ENCODE data around the gene HILPDA. TPM values are rescaled to one million over a fixed set of nuclear protein-coding genes. Genes with fewer than 3 reads are reported as not detected.
"Not testable (repeated sequence)": the region's sequence is repeated elsewhere in the genome, so short reads cannot be mapped to it uniquely, and the experiment has no call there.

Gene HILPDA

DNA sequence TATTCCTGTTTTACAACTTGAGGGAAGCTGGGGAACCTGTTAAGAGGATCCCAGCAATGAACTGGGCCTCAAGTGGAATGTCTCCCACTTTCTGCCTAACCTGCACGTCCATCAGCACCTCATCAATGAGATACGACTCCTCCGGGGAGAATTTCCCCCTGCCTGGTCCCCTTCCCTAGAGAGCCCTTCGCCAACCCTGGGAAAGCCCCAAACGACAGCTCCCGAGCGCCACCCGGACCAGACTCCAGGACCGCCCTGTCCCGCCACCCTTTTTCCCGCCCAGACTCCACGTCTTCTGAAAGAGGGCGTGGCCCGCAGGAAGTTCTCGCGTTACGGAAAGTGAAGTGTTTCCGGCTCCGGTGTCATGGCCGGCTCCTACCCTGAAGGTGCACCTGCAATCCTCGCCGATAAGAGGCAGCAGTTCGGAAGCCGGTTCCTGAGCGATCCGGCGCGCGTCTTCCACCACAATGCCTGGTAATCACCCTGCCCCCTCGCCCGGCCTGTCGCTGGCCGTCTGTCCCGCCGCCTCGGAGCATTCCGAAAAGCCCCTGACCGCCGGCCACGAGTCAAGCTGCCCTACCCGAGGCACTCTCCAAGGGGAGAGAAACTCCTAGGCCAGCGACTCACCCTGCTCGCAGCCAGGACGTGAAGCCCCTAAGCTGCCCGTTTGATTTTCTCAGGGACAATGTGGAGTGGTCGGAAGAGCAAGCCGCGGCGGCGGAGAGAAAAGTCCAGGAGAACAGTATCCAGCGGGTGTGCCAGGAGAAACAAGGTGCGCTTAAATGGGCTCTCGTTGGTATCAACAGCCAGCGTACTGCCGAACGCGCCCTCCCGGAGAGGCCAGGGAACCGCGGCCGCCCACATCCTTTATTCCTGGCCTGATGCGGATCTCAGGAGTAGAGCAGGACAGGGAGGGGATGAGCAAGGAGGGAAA lies 21.0 kb downstream of the HILPDA start, which contains the start of gene METTL2B:
TSS of gene METTL2B (plus strand) at position 347 of the 934 bp plus-strand sequence. CDS start at position 365, 18 bp downstream.
- not testable (repeated sequence) for H3K9me3 ChIP-seq (replicated peaks; ENCODE audit: low read length); H3K4me1 ChIP-seq (ENCODE audit: control insufficient read depth, insufficient read depth, low read length); H3K27me3 ChIP-seq (ENCODE audit: control insufficient read depth, insufficient read depth, low read length); H3K36me3 ChIP-seq (ENCODE audit: insufficient read depth, low read length)
- Histone ChIP-seq H3K9ac (ENCODE audit: low read depth, low read length) (peak within 1 kb of the TSS; percentile 93), H3K4me2 (ENCODE audit: low read length) (peak within 1 kb of the TSS; percentile 85), H3K4me3 (ENCODE audit: low read length) (peak within 1 kb of the TSS; percentile 89)

DNA sequence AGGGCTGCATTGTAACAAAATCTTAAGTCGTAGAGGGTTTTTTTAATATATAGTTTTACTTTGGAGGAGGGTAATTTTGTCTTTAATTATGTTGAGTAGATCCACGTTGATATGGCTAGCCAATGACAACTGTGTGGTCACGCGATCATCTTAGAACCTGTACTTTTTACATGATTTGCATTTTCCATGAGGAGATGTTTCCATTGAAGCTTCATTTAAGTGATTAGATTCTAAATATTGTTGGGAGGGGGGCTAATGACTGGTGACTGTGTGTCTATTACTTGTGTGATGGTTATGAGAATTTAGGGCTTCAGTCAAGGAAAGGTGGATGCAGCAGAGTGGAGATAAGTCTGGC lies 21.6 kb downstream of the HILPDA start:
- H3K27me3 ChIP-seq (ENCODE audit: control insufficient read depth, insufficient read depth, low read length); H3K9me3 ChIP-seq (replicated peaks; ENCODE audit: low read length); H3K36me3 ChIP-seq (ENCODE audit: insufficient read depth, low read length); H3K4me1 ChIP-seq (ENCODE audit: control insufficient read depth, insufficient read depth, low read length): not testable (repeated sequence)
- peak overlapping the region; percentile 85 for H3K4me2 ChIP-seq (ENCODE audit: low read length)
- peak overlapping the region; percentile 89 for H3K4me3 ChIP-seq (ENCODE audit: low read length)
- peak overlapping the region; percentile 93 for H3K9ac ChIP-seq (ENCODE audit: low read depth, low read length)

- H3K4me3 ChIP-seq (ENCODE audit: low read length); H3K4me1 ChIP-seq (ENCODE audit: control insufficient read depth, insufficient read depth, low read length); H3K27me3 ChIP-seq (ENCODE audit: control insufficient read depth, insufficient read depth, low read length); H3K4me2 ChIP-seq (ENCODE audit: low read length); H3K36me3 ChIP-seq (ENCODE audit: insufficient read depth, low read length); H3K9ac ChIP-seq (ENCODE audit: low read depth, low read length); H3K9me3 ChIP-seq (replicated peaks; ENCODE audit: low read length): not testable (repeated sequence)
Measured at GRCh38 chr7:128479082-128479481, 23.4 kb downstream of the HILPDA start.

GRCh38 chr7:128488134-128488533 lies 32.5 kb downstream of the HILPDA start:
- not testable (repeated sequence) for H3K4me2 ChIP-seq (ENCODE audit: low read length)

DNA sequence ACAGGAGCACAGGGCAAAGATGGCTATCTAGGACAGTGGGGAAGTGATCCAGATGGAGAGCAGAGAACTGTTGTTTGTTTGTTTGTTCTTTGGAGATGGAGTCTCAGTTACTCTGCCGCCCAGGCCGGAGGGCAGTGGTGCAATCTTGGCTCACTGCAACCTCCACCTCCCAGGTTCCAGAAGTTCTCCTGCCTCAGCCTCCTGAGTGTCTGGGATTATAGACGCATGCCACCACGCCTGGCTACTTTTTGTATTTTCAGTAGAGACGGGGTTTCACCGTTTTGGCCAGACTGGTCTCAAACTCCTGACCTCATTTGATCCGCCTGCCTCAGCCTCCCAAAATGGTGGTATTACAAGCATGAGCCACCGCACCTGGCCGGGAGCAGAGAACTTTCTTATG lies 41.7 kb downstream of the HILPDA start:
- no peaks in the 10 kb centered on the region for H3K9me3 ChIP-seq (replicated peaks; ENCODE audit: low read length)
- H3K27me3 ChIP-seq (ENCODE audit: control insufficient read depth, insufficient read depth, low read length) = no peaks in the 10 kb centered on the region
- H3K4me2 ChIP-seq (ENCODE audit: low read length) = no peak overlapping the region
- no peaks in the 10 kb centered on the region for H3K4me1 ChIP-seq (ENCODE audit: control insufficient read depth, insufficient read depth, low read length)
- H3K36me3 ChIP-seq (ENCODE audit: insufficient read depth, low read length) = peaks cover 19% of the 10 kb centered on the region
- H3K4me3 ChIP-seq (ENCODE audit: low read length) = no peak overlapping the region
- H3K9ac ChIP-seq (ENCODE audit: low read depth, low read length) = no peak overlapping the region

More at GRCh38 chr7:128488134-128488533, 32.5 kb downstream of the HILPDA start:
- H3K36me3 ChIP-seq (ENCODE audit: insufficient read depth, low read length); H3K9ac ChIP-seq (ENCODE audit: low read depth, low read length); H3K27me3 ChIP-seq (ENCODE audit: control insufficient read depth, insufficient read depth, low read length); H3K9me3 ChIP-seq (replicated peaks; ENCODE audit: low read length); H3K4me3 ChIP-seq (ENCODE audit: low read length); H3K4me1 ChIP-seq (ENCODE audit: control insufficient read depth, insufficient read depth, low read length): not testable (repeated sequence)

DNA sequence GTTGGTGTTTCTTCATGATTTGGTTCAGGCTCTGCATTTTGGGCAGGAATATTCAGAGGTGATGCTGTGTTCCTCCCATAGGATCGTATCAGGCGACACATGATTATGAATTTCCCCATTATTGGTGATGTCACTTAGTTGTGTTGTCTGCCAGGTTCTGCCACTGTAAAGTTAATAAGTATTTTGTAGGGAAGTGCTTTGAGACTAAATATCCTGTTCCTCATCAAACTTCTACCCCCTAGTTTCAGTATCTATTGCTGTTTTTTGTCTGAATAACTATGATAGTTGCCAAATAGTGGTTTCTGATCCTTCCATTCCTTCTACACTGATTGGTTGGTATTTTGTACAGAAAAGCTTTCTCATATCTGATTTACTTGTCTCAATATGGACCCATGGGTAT lies 49.7 kb downstream of the HILPDA start:
- H3K36me3 ChIP-seq (ENCODE audit: insufficient read depth, low read length); H3K9me3 ChIP-seq (replicated peaks; ENCODE audit: low read length); H3K4me2 ChIP-seq (ENCODE audit: low read length); H3K27me3 ChIP-seq (ENCODE audit: control insufficient read depth, insufficient read depth, low read length); H3K4me1 ChIP-seq (ENCODE audit: control insufficient read depth, insufficient read depth, low read length); H3K4me3 ChIP-seq (ENCODE audit: low read length); H3K9ac ChIP-seq (ENCODE audit: low read depth, low read length): not testable (repeated sequence)

DNA sequence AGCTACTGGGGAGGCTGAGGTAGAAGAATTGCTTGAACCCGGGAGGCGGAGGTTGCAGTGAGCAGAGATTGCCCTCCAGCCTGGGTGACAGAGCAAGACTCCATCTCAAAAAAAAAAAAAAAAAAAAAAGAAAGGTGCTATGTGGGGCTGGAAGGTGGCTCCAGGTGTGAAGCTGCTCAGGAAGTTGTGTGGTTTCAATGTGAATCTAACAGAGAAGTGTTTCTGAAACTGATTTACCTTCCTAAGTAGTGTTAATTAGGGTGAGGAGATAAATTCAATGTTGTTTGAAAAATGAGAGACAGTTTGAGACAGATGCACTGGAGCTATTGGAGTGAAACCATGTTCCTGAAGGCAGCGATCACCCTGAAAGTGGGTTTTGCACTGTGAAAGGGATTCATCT lies 51.1 kb downstream of the HILPDA start:
- not testable (repeated sequence) for H3K36me3 ChIP-seq (ENCODE audit: insufficient read depth, low read length); H3K9ac ChIP-seq (ENCODE audit: low read depth, low read length); H3K4me2 ChIP-seq (ENCODE audit: low read length); H3K9me3 ChIP-seq (replicated peaks; ENCODE audit: low read length); H3K27me3 ChIP-seq (ENCODE audit: control insufficient read depth, insufficient read depth, low read length); H3K4me3 ChIP-seq (ENCODE audit: low read length); H3K4me1 ChIP-seq (ENCODE audit: control insufficient read depth, insufficient read depth, low read length)

GRCh38 chr7:128507321-128507993 lies 51.8 kb downstream of the HILPDA start:
- not testable (repeated sequence) for H3K9me3 ChIP-seq (replicated peaks; ENCODE audit: low read length); H3K4me3 ChIP-seq (ENCODE audit: low read length); H3K36me3 ChIP-seq (ENCODE audit: insufficient read depth, low read length); H3K9ac ChIP-seq (ENCODE audit: low read depth, low read length); H3K4me2 ChIP-seq (ENCODE audit: low read length); H3K4me1 ChIP-seq (ENCODE audit: control insufficient read depth, insufficient read depth, low read length); H3K27me3 ChIP-seq (ENCODE audit: control insufficient read depth, insufficient read depth, low read length)

Small RNAs within 50 kb of the gene (small RNA-seq; reads per million reads assigned to genes)
- gene AC010655.1 (not detected), gene AC010655.2 (not detected), gene RF00017 (not detected), gene RNU7-54P (not detected)

Measured in skeletal muscle satellite cell (primary cell).